Measurements from ENCODE around the gene RPS6KA2. TPM values are rescaled to one million over a fixed set of nuclear protein-coding genes. Genes with fewer than 3 reads are reported as not detected.

RPS6KA2 gene
- polyA plus RNA-seq, 1 donor (not counting 4 experiments of a cell fraction or from before 2014, with no cell fraction given) = 8.2 TPM

- Histone ChIP-seq H3K4me2 (ENCODE audit: control insufficient read depth, extremely low read depth, insufficient read depth, low read depth, low read length) (no peak overlapping the region), H3K79me2 (ENCODE audit: control insufficient read depth, insufficient read depth, low read length) (no peaks in the 10 kb centered on the region), H3K9me1 (ENCODE audit: control insufficient read depth, extremely low read depth, insufficient read depth, low read length) (no peaks in the 10 kb centered on the region), H3K9ac (ENCODE audit: control insufficient read depth, extremely low read depth, insufficient read depth, low read length) (no peak overlapping the region), H2AFZ (ENCODE audit: control insufficient read depth, low read length) (no peak overlapping the region), H3K4me3 (ENCODE audit: control insufficient read depth in 2 of 3, extremely low read depth in 1 of 3, insufficient read depth in 2 of 3, low read depth in 1 of 3, low read length in 3 of 3) (no peak overlapping the region), H3K27me3 (ENCODE audit: control insufficient read depth, extremely low read depth, insufficient read depth, low read length) (no peaks in the 10 kb centered on the region), H3K9me3 (ENCODE audit: control insufficient read depth, low read depth, low read length) (no peaks in the 10 kb centered on the region), H3K27ac (ENCODE audit: control insufficient read depth, insufficient read depth, low read length) (no peak overlapping the region), H3K36me3 (ENCODE audit: control insufficient read depth in 2 of 2, extremely low read depth in 1 of 2, insufficient read depth in 2 of 2, low read length in 2 of 2) (no peaks in the 10 kb centered on the region), H4K20me1 (ENCODE audit: control insufficient read depth, extremely low read depth, insufficient read depth, low read length) (no peaks in the 10 kb centered on the region), H3K4me1 (ENCODE audit: control insufficient read depth, extremely low read depth, insufficient read depth, low read length) (no peaks in the 10 kb centered on the region)
- TF ChIP-seq EZH2 (IDR thresholded peaks at IDR 0.05; ENCODE audit: low read length) (no peak), CTCF (optimal IDR thresholded peaks at IDR 0.05 in 1 of 3, IDR thresholded peaks at IDR 0.05 in 1 of 3, conservative IDR thresholded peaks at IDR 0.05 in 1 of 3; ENCODE audit: extremely low read depth in 1 of 3, insufficient read depth in 2 of 3, low read length in 3 of 3) (no peak)
- DNase-seq (ENCODE audit: low read depth, low spot score) (no peak), FAIRE-seq (no peak)
- dilution Hi-C loops (cut with MboI; ENCODE audit: extremely low pct_ligation_motif_present, low sequenced_read_pairs) = no loop called here
Observed at GRCh38 chr6:166417285-166417691, 209.8 kb downstream of the RPS6KA2 start.

- H3K9ac ChIP-seq (ENCODE audit: control insufficient read depth, extremely low read depth, insufficient read depth, low read length) = no peak overlapping the region
- TF ChIP-seq CTCF (optimal IDR thresholded peaks at IDR 0.05 in 1 of 3, IDR thresholded peaks at IDR 0.05 in 1 of 3, conservative IDR thresholded peaks at IDR 0.05 in 1 of 3; ENCODE audit: extremely low read depth in 1 of 3, insufficient read depth in 2 of 3, low read length in 3 of 3) = no peak
- TF ChIP-seq EZH2 (IDR thresholded peaks at IDR 0.05; ENCODE audit: low read length) = no peak
- H2AFZ ChIP-seq (ENCODE audit: control insufficient read depth, low read length) = no peak overlapping the region
- H3K9me1 ChIP-seq (ENCODE audit: control insufficient read depth, extremely low read depth, insufficient read depth, low read length) = no peaks in the 10 kb centered on the region
- FAIRE-seq = no peak
- DNase-seq (ENCODE audit: low read depth, low spot score) = no peak
- no peaks in the 10 kb centered on the region for H3K27me3 ChIP-seq (ENCODE audit: control insufficient read depth, extremely low read depth, insufficient read depth, low read length)
- no peak overlapping the region for H3K4me3 ChIP-seq (ENCODE audit: control insufficient read depth in 2 of 3, extremely low read depth in 1 of 3, insufficient read depth in 2 of 3, low read depth in 1 of 3, low read length in 3 of 3)
- no peaks in the 10 kb centered on the region for H3K36me3 ChIP-seq (ENCODE audit: control insufficient read depth in 2 of 2, extremely low read depth in 1 of 2, insufficient read depth in 2 of 2, low read length in 2 of 2)
- no peak overlapping the region for H3K4me2 ChIP-seq (ENCODE audit: control insufficient read depth, extremely low read depth, insufficient read depth, low read depth, low read length)
- no peaks in the 10 kb centered on the region for H3K4me1 ChIP-seq (ENCODE audit: control insufficient read depth, extremely low read depth, insufficient read depth, low read length)
- H3K79me2 ChIP-seq (ENCODE audit: control insufficient read depth, insufficient read depth, low read length) = no peaks in the 10 kb centered on the region
- H4K20me1 ChIP-seq (ENCODE audit: control insufficient read depth, extremely low read depth, insufficient read depth, low read length) = no peaks in the 10 kb centered on the region
- H3K9me3 ChIP-seq (ENCODE audit: control insufficient read depth, low read depth, low read length) = no peaks in the 10 kb centered on the region
- no peak overlapping the region for H3K27ac ChIP-seq (ENCODE audit: control insufficient read depth, insufficient read depth, low read length)
- dilution Hi-C loops (cut with MboI; ENCODE audit: extremely low pct_ligation_motif_present, low sequenced_read_pairs) = no loop called here
Observed at GRCh38 chr6:166415833-166416347, 211.2 kb downstream of the RPS6KA2 start.
